NT2/D1 (cell line): Measurements from ENCODE around the gene NFASC.

ENCODE experiments used
- SUZ12 ChIP-seq: IDR thresholded peaks from 2 replicates; pipeline ENCODE4 v1.6.1; 2011; ENCODE audit not compliant: insufficient read length, insufficient read depth; ENCODE audit errors: extremely low read depth
- YY1 ChIP-seq: IDR thresholded peaks from 2 replicates; pipeline ENCODE4 v1.6.1; 2011; ENCODE audit not compliant: insufficient read length, insufficient read depth
- ZNF274 ChIP-seq: IDR thresholded peaks from 2 replicates; pipeline ENCODE4 v1.6.1; 2011; ENCODE audit warnings: mild to moderate bottlenecking, low read depth, low read length

DNA sequence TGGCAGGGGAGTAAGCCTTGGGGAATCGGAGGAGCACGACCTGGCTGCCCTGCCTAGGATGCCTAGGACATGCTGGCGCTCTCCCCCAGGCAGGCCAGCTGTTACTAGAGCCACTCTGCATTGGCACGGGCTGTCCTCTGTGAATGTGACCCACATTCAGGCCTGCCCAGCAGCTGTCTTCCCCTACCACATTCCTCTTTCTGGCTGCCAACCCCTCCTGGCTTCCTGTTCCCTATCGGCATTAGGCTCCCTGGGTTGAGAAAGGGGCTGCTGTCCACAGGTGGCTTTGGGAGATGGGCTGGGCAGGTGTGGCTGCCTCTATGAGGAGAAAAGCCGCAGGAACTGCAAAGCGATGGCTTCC, 2.3 kb upstream of the NFASC start:
- no peak for TF ChIP-seq ZNF274
- TF ChIP-seq YY1, result no peak
- TF ChIP-seq SUZ12, result no peak
